HepG2 (cell line): ENCODE measurements around the gene PRSS21. TPM values are rescaled to one million over a fixed set of nuclear protein-coding genes. Genes with fewer than 3 reads are reported as not detected.

Source experiments
- ATAC-seq: fragments of 200-7000 bp; cut with Tn5 transposase; 3 replicates; pipeline ENCODE4 v1.9.1; 2020; ENCODE audit warnings: mild to moderate bottlenecking, moderate library complexity
- BruUV-seq: library from RNA; stranded (reverse); fragments of 400-500 nt; replicated peaks from 2 replicates; lab custom pipeline; 2021; lab: Mats Ljungman, UMichigan
- CTCF ChIA-PET: fragments of 300-600 bp; formaldehyde crosslinking; extraction: SDS; loops from one replicate; lab custom pipeline; 2021; ENCODE audit warnings: low total read pairs, inconsistent platforms, low intra/inter-chr PET ratio; lab: Yijun Ruan, JAX
- POLR2A ChIA-PET: fragments of 350-600 bp; sonication (Branson Sonifier 250); formaldehyde crosslinking; loops from one replicate; lab custom pipeline; 2020; ENCODE audit warnings: antibody characterized with exemption, inconsistent platforms; lab: Yijun Ruan, JAX
- DNase-seq: peaks from one replicate; pipeline ENCODE4 v3.0.0-alpha.2; 2015; ENCODE audit warnings: low spot score
- FAIRE-seq: peaks from 3 replicates; lab custom pipeline; 2011; peaks lifted over from hg19 to GRCh38; lab: Jason Lieb, UNC
- H2AFZ ChIP-seq: one replicate; pipeline ENCODE4 v1.6.1; 2011; ENCODE audit warnings: low read length, inconsistent platforms
- H3K27ac ChIP-seq: fragments of 300-600 bp; 3 replicates; pipeline ENCODE4 v1.8.0; 2011; ENCODE audit warnings: mixed run types, mild to moderate bottlenecking, mixed read lengths, low read length, inconsistent platforms; ENCODE audit not compliant: insufficient read depth; ENCODE audit errors: extremely low read length
- H3K27me3 ChIP-seq, 2 experiments: fragments of 200-600 bp in 1 of 2; 2 replicates in 1 of 2; 3 replicates in 1 of 2; pipeline versions ENCODE4 v1.6.0 to v1.8.0; 2011; ENCODE audit warnings: low read length in 2 of 2, mild to moderate bottlenecking in 2 of 2, moderate library complexity in 2 of 2, inconsistent platforms in 1 of 2; ENCODE audit not compliant: insufficient read depth in 2 of 2, control insufficient read depth in 1 of 2
- H3K36me3 ChIP-seq, 2 experiments: fragments of 200-600 bp in 1 of 2; replicated peaks in 1 of 2; 2 replicates in 1 of 2; 3 replicates in 1 of 2; pipeline versions ENCODE4 v1.5.1 to v1.8.0; 2011; ENCODE audit warnings: low read length in 2 of 2, inconsistent platforms in 1 of 2; ENCODE audit not compliant: insufficient read depth in 2 of 2, control insufficient read depth in 1 of 2
- H3K4me1 ChIP-seq: 2 replicates; pipeline ENCODE4 v1.5.1; 2012; ENCODE audit warnings: low read length, inconsistent platforms; ENCODE audit not compliant: insufficient read depth
- H3K4me2 ChIP-seq: 2 replicates; pipeline ENCODE4 v1.6.0; 2011; ENCODE audit warnings: low read depth, low read length, inconsistent platforms
- H3K4me3 ChIP-seq, 3 experiments: fragments of 200-600 bp in 1 of 3; sonication (generic), shearing (Covaris generic) in 1 of 3; replicated peaks in 1 of 3; 2 replicates each; pipeline ENCODE4 v1.5.1; 2011 to 2016; ENCODE audit warnings: low read length in 3 of 3, inconsistent platforms in 2 of 3, low read depth in 2 of 3, mild to moderate bottlenecking in 2 of 3, control low read depth in 1 of 3, mixed read lengths in 1 of 3; ENCODE audit not compliant: insufficient read depth in 1 of 3
- H3K79me2 ChIP-seq: one replicate; pipeline ENCODE4 v1.6.1; 2011; ENCODE audit warnings: low read length, inconsistent platforms; ENCODE audit not compliant: insufficient read depth
- H3K9ac ChIP-seq: 2 replicates; pipeline ENCODE4 v1.6.0; 2011; ENCODE audit warnings: mild to moderate bottlenecking, low read depth, low read length, inconsistent platforms; ENCODE audit not compliant: insufficient read depth
- H3K9me3 ChIP-seq: 2 replicates; pipeline ENCODE4 v1.5.1; 2012; ENCODE audit warnings: mild to moderate bottlenecking, low read length
- H4K20me1 ChIP-seq: 2 replicates; pipeline ENCODE4 v1.6.0; 2011; ENCODE audit warnings: inconsistent platforms, mild to moderate bottlenecking, low read length, moderate library complexity; ENCODE audit not compliant: insufficient read depth
- ATF7 ChIP-seq, 2 experiments: fragments of 450-650 bp in 1 of 2; sonication (generic) in 1 of 2; formaldehyde crosslinking in 1 of 2; IDR thresholded peaks; 2 replicates each; pipeline versions ENCODE4 v1.4.0 to v1.6.1; 2016 to 2020; ENCODE audit warnings: antibody characterized with exemption in 1 of 2, mild to moderate bottlenecking in 1 of 2, missing genetic modification reagents in 1 of 2
- BCL6 ChIP-seq: IDR thresholded peaks from 2 replicates; pipeline ENCODE4 v1.6.1; 2016; ENCODE audit warnings: missing genetic modification reagents, missing compliant biosample characterization
- CC2D1A ChIP-seq: sonication (generic); formaldehyde crosslinking; IDR thresholded peaks from 2 replicates; pipeline ENCODE4 v1.8.1; 2023; ENCODE audit warnings: mild to moderate bottlenecking, missing genetic modification reagents
- CREM ChIP-seq, 2 experiments: sonication (generic) in 1 of 2; formaldehyde crosslinking in 1 of 2; IDR thresholded peaks; 2 replicates each; pipeline versions ENCODE4 v1.4.0 to v1.6.1; 2016 to 2020; ENCODE audit warnings: antibody characterized with exemption in 1 of 2, mild to moderate bottlenecking in 1 of 2, missing genetic modification reagents in 1 of 2
- ISX ChIP-seq: sonication (generic); formaldehyde crosslinking; conservative IDR thresholded peaks from 2 replicates; pipeline ENCODE4 v1.5.0; 2020; ENCODE audit warnings: missing genetic modification reagents
- KDM3A ChIP-seq: IDR thresholded peaks from 2 replicates; pipeline ENCODE4 v1.6.1; 2018; ENCODE audit warnings: low read depth, missing compliant biosample characterization
- PCBP1 ChIP-seq: fragments of 200-400 bp; formaldehyde crosslinking; IDR thresholded peaks from 2 replicates; pipeline ENCODE4 v1.6.1; 2017; ENCODE audit warnings: mild to moderate bottlenecking, low read depth, low read length, borderline replicate concordance
- PRPF4 ChIP-seq: fragments of 200-400 bp; formaldehyde crosslinking; IDR thresholded peaks from 2 replicates; pipeline ENCODE4 v1.6.1; 2016; ENCODE audit warnings: low read length, low read depth; ENCODE audit not compliant: poor library complexity, severe bottlenecking
- RCOR2 ChIP-seq: IDR thresholded peaks from 2 replicates; pipeline ENCODE4 v1.6.1; 2016; ENCODE audit warnings: missing biosample characterization, missing genetic modification reagents
- STAT5B ChIP-seq: sonication (generic); formaldehyde crosslinking; IDR thresholded peaks from 2 replicates; pipeline ENCODE4 v1.4.0; 2020; ENCODE audit warnings: missing genetic modification reagents
- ZSCAN9 ChIP-seq: IDR thresholded peaks from 2 replicates; pipeline ENCODE4 v1.6.1; 2016; ENCODE audit warnings: borderline replicate concordance
- WGBS: methylation state at CpG from one replicate; pipeline ENCODE4 v1.1.6; 2017; ENCODE audit warnings: low lambda C conversion rate; 5-methylcytosine and 5-hydroxymethylcytosine counted together
- in situ Hi-C: cut with HindIII; loops from 2 replicates; pipeline ENCODE4 v1.10.0; 2017; ENCODE audit warnings: low pct_unique_long_range_greater_than_20kb; ENCODE audit not compliant: extremely low pct_ligation_motif_present
- intact Hi-C: fragments of 100-400 bp; cut with micrococcal nuclease; formaldehyde crosslinking; loops from one replicate; pipeline ENCODE4 v1.10.0; 2022; ENCODE audit not compliant: unreplicated experiment
- polyA plus RNA-seq, 8 experiments: library from polyadenylated mRNA; depleted of rRNA in 3 of 8; stranded (reverse) in 7 of 8; unstranded in 1 of 8; fragments of >200 nt; fragmentation: Illumina TruSeq in 4 of 8; extraction: Trizol in 4 of 8; gene quantifications; 2 replicates each; pipeline versions ENCODE4 v1.2.1 to v1.2.3, GENCODE V29; 2011 to 2016; ENCODE audit warnings: low read depth in 4 of 8, missing spikeins in 1 of 8, mixed read lengths in 1 of 8; ENCODE audit not compliant: insufficient read depth in 1 of 8
- total RNA-seq, 5 experiments: library from RNA; depleted of rRNA; stranded (reverse); fragments of >200 nt; fragmentation: Illumina TruSeq; extraction: Trizol; gene quantifications; 2 replicates each; pipeline ENCODE4 v1.2.3, GENCODE V29; 2016; ENCODE audit warnings: low read depth in 1 of 5
- TF ChIP-seq, protein P1 (sequence below): sonication (generic); formaldehyde crosslinking; IDR thresholded peaks from 2 replicates; pipeline ENCODE4 v1.4.0; 2020; ENCODE audit warnings: missing genetic modification reagents, borderline replicate concordance
- TF ChIP-seq, protein P2 (sequence below): sonication (generic); formaldehyde crosslinking; IDR thresholded peaks from 2 replicates; pipeline ENCODE4 v1.5.1; 2020; ENCODE audit warnings: missing genetic modification reagents, mild to moderate bottlenecking, borderline replicate concordance
- TF ChIP-seq, protein P3 (sequence below): sonication (generic); formaldehyde crosslinking; IDR thresholded peaks from 2 replicates; pipeline ENCODE4 v1.5.1; 2020; ENCODE audit warnings: mild to moderate bottlenecking, missing genetic modification reagents, moderate library complexity

Gene PRSS21
- total and polyA plus RNA-seq, 2 of the 13 experiments (the other 11 are each of a cell fraction or from before 2014, with no cell fraction given) = not detected

DNA sequence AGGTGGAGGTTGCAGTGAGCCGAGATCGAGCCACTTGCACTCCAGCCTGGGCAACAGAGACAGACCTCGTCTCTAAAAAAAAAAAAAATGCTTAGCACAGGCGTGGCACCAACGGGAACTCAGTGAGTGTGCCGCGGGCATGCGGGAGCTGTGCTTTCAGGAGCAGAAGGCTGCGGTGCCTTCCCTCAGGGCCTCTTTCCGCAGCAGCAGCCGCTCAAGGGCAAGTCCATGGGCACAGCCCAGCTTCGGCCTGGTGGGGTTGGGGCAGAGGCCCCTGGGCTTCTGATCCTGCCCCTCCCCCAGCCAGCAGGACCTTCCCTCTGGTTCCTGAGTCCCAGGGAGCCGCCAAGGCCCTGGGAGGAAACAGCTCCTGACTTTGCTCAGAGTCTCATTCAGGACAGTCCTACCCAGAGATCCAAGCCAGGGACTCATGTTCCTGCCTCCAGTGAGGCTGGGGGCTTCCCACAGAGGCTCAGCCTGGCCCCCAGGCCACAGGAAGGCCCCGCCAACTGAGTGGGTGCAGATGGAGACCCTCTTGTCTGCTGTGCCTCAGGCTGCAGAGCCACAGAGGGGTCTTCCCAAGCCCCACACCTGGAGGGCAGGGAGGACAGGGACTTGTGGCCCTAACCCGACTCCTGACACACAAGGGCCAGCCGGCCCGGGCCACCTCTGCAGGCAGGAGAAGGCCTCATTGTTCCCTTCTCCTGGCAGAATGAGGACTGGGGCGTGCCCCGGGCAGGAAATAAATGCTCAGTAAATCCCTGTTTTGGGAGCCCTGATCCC, 9.7 kb downstream of the PRSS21 start:
- Histone ChIP-seq H3K36me3 (no peaks in the 10 kb centered on the region), H4K20me1 (no peaks in the 10 kb centered on the region), H3K4me3 (no peak overlapping the region), H3K4me2 (no peak overlapping the region), H3K4me1 (peaks cover 40% of the 10 kb centered on the region), H3K9me3 (no peaks in the 10 kb centered on the region), H3K9ac (no peak overlapping the region), H3K27me3 (peaks cover 1 to 81% of the 10 kb centered on the region in 2 experiments)
- DNase-seq (no peak), ATAC-seq (no peak; the same call in 2 of the 3 replicates)
- POLR2A ChIA-PET = interaction anchor here (0.6 kb wide), 1 partner anchor 23 kb away, joined by 3 read pairs; no protein-coding TSS in a partner anchor
- in situ Hi-C loops = loop anchor here (5.0 kb wide), 1 partner anchor 39 kb away; the partner anchor contains the start of gene PRSS33
- TF ChIP-seq RCOR2 (CRISPR knock-in tag) (no peak), STAT5B (CRISPR knock-in tag) (no peak), PCBP1 (no peak), PRPF4 (no peak), BCL6 (no peak), CREM (IDR thresholded peaks at IDR 0.05) (no peak), CREM (CRISPR knock-in tag; IDR thresholded peaks at IDR 0.05) (no peak), ATF7 (IDR thresholded peaks at IDR 0.05) (no peak), ATF7 (CRISPR knock-in tag; IDR thresholded peaks at IDR 0.05) (no peak), KDM3A (CRISPR knock-in tag) (no peak), ISX (CRISPR knock-in tag) (no peak), CC2D1A (no peak), ZSCAN9 (CRISPR knock-in tag) (no peak)
- TF ChIP-seq, protein P1, sequence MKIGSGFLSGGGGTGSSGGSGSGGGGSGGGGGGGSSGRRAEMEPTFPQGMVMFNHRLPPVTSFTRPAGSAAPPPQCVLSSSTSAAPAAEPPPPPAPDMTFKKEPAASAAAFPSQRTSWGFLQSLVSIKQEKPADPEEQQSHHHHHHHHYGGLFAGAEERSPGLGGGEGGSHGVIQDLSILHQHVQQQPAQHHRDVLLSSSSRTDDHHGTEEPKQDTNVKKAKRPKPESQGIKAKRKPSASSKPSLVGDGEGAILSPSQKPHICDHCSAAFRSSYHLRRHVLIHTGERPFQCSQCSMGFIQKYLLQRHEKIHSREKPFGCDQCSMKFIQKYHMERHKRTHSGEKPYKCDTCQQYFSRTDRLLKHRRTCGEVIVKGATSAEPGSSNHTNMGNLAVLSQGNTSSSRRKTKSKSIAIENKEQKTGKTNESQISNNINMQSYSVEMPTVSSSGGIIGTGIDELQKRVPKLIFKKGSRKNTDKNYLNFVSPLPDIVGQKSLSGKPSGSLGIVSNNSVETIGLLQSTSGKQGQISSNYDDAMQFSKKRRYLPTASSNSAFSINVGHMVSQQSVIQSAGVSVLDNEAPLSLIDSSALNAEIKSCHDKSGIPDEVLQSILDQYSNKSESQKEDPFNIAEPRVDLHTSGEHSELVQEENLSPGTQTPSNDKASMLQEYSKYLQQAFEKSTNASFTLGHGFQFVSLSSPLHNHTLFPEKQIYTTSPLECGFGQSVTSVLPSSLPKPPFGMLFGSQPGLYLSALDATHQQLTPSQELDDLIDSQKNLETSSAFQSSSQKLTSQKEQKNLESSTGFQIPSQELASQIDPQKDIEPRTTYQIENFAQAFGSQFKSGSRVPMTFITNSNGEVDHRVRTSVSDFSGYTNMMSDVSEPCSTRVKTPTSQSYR = peak; percentile 30; the same call in 1 of the 2 replicates
- TF ChIP-seq, protein P2, sequence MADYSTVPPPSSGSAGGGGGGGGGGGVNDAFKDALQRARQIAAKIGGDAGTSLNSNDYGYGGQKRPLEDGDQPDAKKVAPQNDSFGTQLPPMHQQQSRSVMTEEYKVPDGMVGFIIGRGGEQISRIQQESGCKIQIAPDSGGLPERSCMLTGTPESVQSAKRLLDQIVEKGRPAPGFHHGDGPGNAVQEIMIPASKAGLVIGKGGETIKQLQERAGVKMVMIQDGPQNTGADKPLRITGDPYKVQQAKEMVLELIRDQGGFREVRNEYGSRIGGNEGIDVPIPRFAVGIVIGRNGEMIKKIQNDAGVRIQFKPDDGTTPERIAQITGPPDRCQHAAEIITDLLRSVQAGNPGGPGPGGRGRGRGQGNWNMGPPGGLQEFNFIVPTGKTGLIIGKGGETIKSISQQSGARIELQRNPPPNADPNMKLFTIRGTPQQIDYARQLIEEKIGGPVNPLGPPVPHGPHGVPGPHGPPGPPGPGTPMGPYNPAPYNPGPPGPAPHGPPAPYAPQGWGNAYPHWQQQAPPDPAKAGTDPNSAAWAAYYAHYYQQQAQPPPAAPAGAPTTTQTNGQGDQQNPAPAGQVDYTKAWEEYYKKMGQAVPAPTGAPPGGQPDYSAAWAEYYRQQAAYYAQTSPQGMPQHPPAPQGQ (CRISPR knock-in tag) = no peak
- TF ChIP-seq, protein P3, sequence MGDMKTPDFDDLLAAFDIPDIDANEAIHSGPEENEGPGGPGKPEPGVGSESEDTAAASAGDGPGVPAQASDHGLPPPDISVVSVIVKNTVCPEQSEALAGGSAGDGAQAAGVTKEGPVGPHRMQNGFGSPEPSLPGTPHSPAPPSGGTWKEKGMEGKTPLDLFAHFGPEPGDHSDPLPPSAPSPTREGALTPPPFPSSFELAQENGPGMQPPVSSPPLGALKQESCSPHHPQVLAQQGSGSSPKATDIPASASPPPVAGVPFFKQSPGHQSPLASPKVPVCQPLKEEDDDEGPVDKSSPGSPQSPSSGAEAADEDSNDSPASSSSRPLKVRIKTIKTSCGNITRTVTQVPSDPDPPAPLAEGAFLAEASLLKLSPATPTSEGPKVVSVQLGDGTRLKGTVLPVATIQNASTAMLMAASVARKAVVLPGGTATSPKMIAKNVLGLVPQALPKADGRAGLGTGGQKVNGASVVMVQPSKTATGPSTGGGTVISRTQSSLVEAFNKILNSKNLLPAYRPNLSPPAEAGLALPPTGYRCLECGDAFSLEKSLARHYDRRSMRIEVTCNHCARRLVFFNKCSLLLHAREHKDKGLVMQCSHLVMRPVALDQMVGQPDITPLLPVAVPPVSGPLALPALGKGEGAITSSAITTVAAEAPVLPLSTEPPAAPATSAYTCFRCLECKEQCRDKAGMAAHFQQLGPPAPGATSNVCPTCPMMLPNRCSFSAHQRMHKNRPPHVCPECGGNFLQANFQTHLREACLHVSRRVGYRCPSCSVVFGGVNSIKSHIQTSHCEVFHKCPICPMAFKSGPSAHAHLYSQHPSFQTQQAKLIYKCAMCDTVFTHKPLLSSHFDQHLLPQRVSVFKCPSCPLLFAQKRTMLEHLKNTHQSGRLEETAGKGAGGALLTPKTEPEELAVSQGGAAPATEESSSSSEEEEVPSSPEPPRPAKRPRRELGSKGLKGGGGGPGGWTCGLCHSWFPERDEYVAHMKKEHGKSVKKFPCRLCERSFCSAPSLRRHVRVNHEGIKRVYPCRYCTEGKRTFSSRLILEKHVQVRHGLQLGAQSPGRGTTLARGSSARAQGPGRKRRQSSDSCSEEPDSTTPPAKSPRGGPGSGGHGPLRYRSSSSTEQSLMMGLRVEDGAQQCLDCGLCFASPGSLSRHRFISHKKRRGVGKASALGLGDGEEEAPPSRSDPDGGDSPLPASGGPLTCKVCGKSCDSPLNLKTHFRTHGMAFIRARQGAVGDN (CRISPR knock-in tag) = peak; percentile 7; the same call in 1 of the 2 replicates
- TF ChIP-seq, all 625 proteins: peak for 2
- Histone ChIP-seq H3K79me2 (no peaks in the 10 kb centered on the region), H2AFZ (no peak overlapping the region), H3K27ac (no peak overlapping the region)
- BruUV-seq = no TSS peak
- FAIRE-seq = no peak
- CTCF ChIA-PET = no interaction called here
- 5% methylated on average over 10 of the region's 19 CpGs for WGBS
- intact Hi-C loops = no loop called here
